HG02610 (cell line): ENCODE measurements around the gene ADGRB3.

Experiments used
- ATAC-seq: cut with Tn5 transposase; IDR thresholded peaks from one replicate; pipeline ENCODE4 v1.9.1; 2021; ENCODE audit warnings: mild to moderate bottlenecking, moderate library complexity; ENCODE audit not compliant: unreplicated experiment

Gene ADGRB3

GRCh38 chr6:69012876-69013275 lies 377.8 kb downstream of the ADGRB3 start:
- no peak for ATAC-seq

GRCh38 chr6:69018906-69019305 lies 383.8 kb downstream of the ADGRB3 start:
- ATAC-seq, result no peak

GRCh38 chr6:69019832-69020231 lies 384.8 kb downstream of the ADGRB3 start:
- no peak for ATAC-seq

- no peak for ATAC-seq
Measured at GRCh38 chr6:69022993-69023392, 387.9 kb downstream of the ADGRB3 start.

- ATAC-seq, result no peak
Measured at GRCh38 chr6:69026243-69026642, 391.2 kb downstream of the ADGRB3 start.

- no peak for ATAC-seq
Measured at GRCh38 chr6:69026715-69027114, 391.6 kb downstream of the ADGRB3 start.

- ATAC-seq, result no peak
Measured at GRCh38 chr6:69027861-69028260, 392.8 kb downstream of the ADGRB3 start.

- no peak for ATAC-seq
Measured at GRCh38 chr6:69038841-69039240, 403.8 kb downstream of the ADGRB3 start.

- ATAC-seq, result no peak
Measured at GRCh38 chr6:69042297-69042696, 407.2 kb downstream of the ADGRB3 start.

- ATAC-seq, result no peak
Measured at GRCh38 chr6:69044534-69044933, 409.5 kb downstream of the ADGRB3 start.

- ATAC-seq, result no peak
Measured at GRCh38 chr6:69059413-69059812, 424.3 kb downstream of the ADGRB3 start.

- no peak for ATAC-seq
Measured at GRCh38 chr6:69061066-69061465, 426.0 kb downstream of the ADGRB3 start.

- ATAC-seq, result no peak
Measured at GRCh38 chr6:69063401-69063800, 428.3 kb downstream of the ADGRB3 start.

GRCh38 chr6:69064226-69064625 lies 429.1 kb downstream of the ADGRB3 start:
- ATAC-seq, result no peak

- no peak for ATAC-seq
Measured at GRCh38 chr6:69069881-69070280, 434.8 kb downstream of the ADGRB3 start.

GRCh38 chr6:69072796-69073195 lies 437.7 kb downstream of the ADGRB3 start:
- ATAC-seq, result no peak

GRCh38 chr6:69084746-69085335 lies 449.8 kb downstream of the ADGRB3 start:
- no peak for ATAC-seq

- no peak for ATAC-seq
Measured at GRCh38 chr6:69086689-69087088, 451.6 kb downstream of the ADGRB3 start.

GRCh38 chr6:69089539-69089938 lies 454.5 kb downstream of the ADGRB3 start:
- no peak for ATAC-seq

- no peak for ATAC-seq
Measured at GRCh38 chr6:69090132-69090531, 455.1 kb downstream of the ADGRB3 start.

- no peak for ATAC-seq
Measured at GRCh38 chr6:69096681-69097080, 461.6 kb downstream of the ADGRB3 start.

GRCh38 chr6:69097948-69098347 lies 462.9 kb downstream of the ADGRB3 start:
- ATAC-seq, result no peak

- no peak for ATAC-seq
Measured at GRCh38 chr6:69098910-69099309, 463.8 kb downstream of the ADGRB3 start.
